HG03064 (cell line): ENCODE data around the gene KIAA1958.
"Not testable (repeated sequence)": the region's sequence is repeated elsewhere in the genome, so short reads cannot be mapped to it uniquely, and the experiment has no call there.

Experiments used
- ATAC-seq: cut with Tn5 transposase; IDR thresholded peaks from one replicate; pipeline ENCODE4 v1.9.1; 2021; ENCODE audit warnings: low read depth; ENCODE audit not compliant: unreplicated experiment

Gene KIAA1958

GRCh38 chr9:112489039-112489546, 2.5 kb downstream of the KIAA1958 start:
- ATAC-seq = no peak

GRCh38 chr9:112489876-112490666, 3.4 kb downstream of the KIAA1958 start:
- ATAC-seq = no peak

GRCh38 chr9:112493393-112494137, 6.9 kb downstream of the KIAA1958 start:
- no peak for ATAC-seq

GRCh38 chr9:112494153-112494552, 7.5 kb downstream of the KIAA1958 start:
- ATAC-seq = no peak

GRCh38 chr9:112495614-112496013, 9.0 kb downstream of the KIAA1958 start:
- ATAC-seq = no peak

GRCh38 chr9:112496074-112496722, 9.6 kb downstream of the KIAA1958 start:
- no peak for ATAC-seq

- ATAC-seq = no peak
These were observed 14.2 kb downstream of the KIAA1958 start for GRCh38 chr9:112500842-112501241.

GRCh38 chr9:112501287-112501686, 14.7 kb downstream of the KIAA1958 start:
- ATAC-seq = no peak

- ATAC-seq = no peak
These were observed 15.7 kb downstream of the KIAA1958 start for GRCh38 chr9:112502175-112502946.

GRCh38 chr9:112503170-112503569, 16.5 kb downstream of the KIAA1958 start:
- ATAC-seq = no peak

- ATAC-seq = no peak
These were observed 18.5 kb downstream of the KIAA1958 start for GRCh38 chr9:112505086-112505485.

- no peak for ATAC-seq
These were observed 19.0 kb downstream of the KIAA1958 start for GRCh38 chr9:112505607-112506006.

GRCh38 chr9:112506571-112506970, 19.9 kb downstream of the KIAA1958 start:
- ATAC-seq = no peak

GRCh38 chr9:112507001-112507680, 20.5 kb downstream of the KIAA1958 start:
- no peak for ATAC-seq

- ATAC-seq = no peak
These were observed 21.8 kb downstream of the KIAA1958 start for GRCh38 chr9:112508377-112508776.

GRCh38 chr9:112512377-112512776, 25.8 kb downstream of the KIAA1958 start:
- not testable (repeated sequence) for ATAC-seq

GRCh38 chr9:112516769-112517168, 30.1 kb downstream of the KIAA1958 start:
- no peak for ATAC-seq

GRCh38 chr9:112520069-112520468, 33.4 kb downstream of the KIAA1958 start:
- no peak for ATAC-seq

- no peak for ATAC-seq
These were observed 34.0 kb downstream of the KIAA1958 start for GRCh38 chr9:112520656-112521055.

GRCh38 chr9:112526973-112527372, 40.3 kb downstream of the KIAA1958 start:
- no peak for ATAC-seq
